Activated T-helper 1 cell treated with Interleukin-2 at 50 U/mL for 16 hours (primary cell): ENCODE data around the gene THSD8.

Source experiments
- DNase-seq: peaks from one replicate; pipeline ENCODE4 v3.0.0-alpha.2; 2020; ENCODE audit warnings: low read depth

Gene THSD8

GRCh38 chr19:12801466-12802266 is at the start of gene THSD8, which contains the start of gene PRDX2:
THSD8 (plus strand) TSS chr19:12802069; CDS start chr19:12802072, 3 bp downstream.
PRDX2 (minus strand) TSS chr19:12801800; CDS start chr19:12801261, 539 bp downstream.
- peak; percentile 69 for DNase-seq

- DNase-seq: no peak
Observed at GRCh38 chr19:12754465-12755196, 47.2 kb upstream of the THSD8 start.

- no peak for DNase-seq
Observed at GRCh38 chr19:12756150-12756883, 45.6 kb upstream of the THSD8 start.

GRCh38 chr19:12757544-12758274 is 44.2 kb upstream of the THSD8 start:
- DNase-seq: peak; percentile 44

- no peak for DNase-seq
Observed at GRCh38 chr19:12759686-12760085, 42.2 kb upstream of the THSD8 start.

GRCh38 chr19:12763100-12763499 is 38.8 kb upstream of the THSD8 start:
- no peak for DNase-seq

- DNase-seq: no peak
Observed at GRCh38 chr19:12764698-12765097, 37.2 kb upstream of the THSD8 start.

- DNase-seq: peak; percentile 70
Observed at GRCh38 chr19:12766051-12766521, 35.8 kb upstream of the THSD8 start.

GRCh38 chr19:12767150-12767549 is 34.7 kb upstream of the THSD8 start:
- DNase-seq: no peak

GRCh38 chr19:12767666-12768065 is 34.2 kb upstream of the THSD8 start:
- no peak for DNase-seq

- DNase-seq: peak; percentile 54
Observed at GRCh38 chr19:12769689-12770088, 32.2 kb upstream of the THSD8 start.

- DNase-seq: no peak
Observed at GRCh38 chr19:12770922-12771321, 30.9 kb upstream of the THSD8 start.

- no peak for DNase-seq
Observed at GRCh38 chr19:12772323-12772722, 29.5 kb upstream of the THSD8 start.

- no peak for DNase-seq
Observed at GRCh38 chr19:12773571-12773970, 28.3 kb upstream of the THSD8 start.

GRCh38 chr19:12774588-12775555 is 27.0 kb upstream of the THSD8 start, which contains the start of gene HOOK2:
HOOK2 (minus strand) TSS chr19:12775552; CDS start chr19:12775449, 103 bp downstream.
- no peak for DNase-seq

GRCh38 chr19:12777217-12778016 is 24.5 kb upstream of the THSD8 start:
- DNase-seq: peak; percentile 72

GRCh38 chr19:12778017-12778904 is 23.6 kb upstream of the THSD8 start:
- no peak for DNase-seq

- no peak for DNase-seq
Observed at GRCh38 chr19:12778905-12779161, 23.0 kb upstream of the THSD8 start.
